GM23338 (cell line): ENCODE data around the gene DENND4B. TPM values are rescaled to one million over a fixed set of nuclear protein-coding genes. Genes with fewer than 3 reads are reported as not detected.

ENCODE experiments used
- ATAC-seq: fragments of 200-7000 bp; cut with Tn5 transposase; 3 replicates; pipeline ENCODE4 v1.9.1; 2020
- DNase-seq: peaks from one replicate; pipeline ENCODE4 v3.0.0-alpha.2; 2015; ENCODE audit warnings: low spot score
- H2AFZ ChIP-seq: fragments of 200-600 bp; sonication (generic); 2 replicates; pipeline ENCODE4 v1.8.0; 2016; ENCODE audit warnings: antibody characterized with exemption, mild to moderate bottlenecking, moderate library complexity
- H3F3A ChIP-seq: fragments of 200-600 bp; sonication (generic); replicated peaks from 2 replicates; pipeline ENCODE4 v1.8.0; 2017; ENCODE audit warnings: antibody characterized with exemption, mixed run types, low read depth
- H3K27ac ChIP-seq: fragments of 200-600 bp; sonication (generic); 2 replicates; pipeline ENCODE4 v1.6.1; 2016; ENCODE audit warnings: low read depth
- H3K27me3 ChIP-seq: fragments of 200-600 bp; sonication (generic); 2 replicates; pipeline ENCODE4 v1.8.0; 2016; ENCODE audit warnings: mild to moderate bottlenecking, mixed run types, moderate library complexity; ENCODE audit not compliant: insufficient read depth
- H3K36me3 ChIP-seq: fragments of 200-600 bp; sonication (generic); 2 replicates; pipeline ENCODE4 v1.8.0; 2016; ENCODE audit warnings: mild to moderate bottlenecking; ENCODE audit not compliant: insufficient read depth
- H3K4me1 ChIP-seq: fragments of 200-600 bp; sonication (generic); 2 replicates; pipeline ENCODE4 v1.8.0; 2016; ENCODE audit warnings: mild to moderate bottlenecking, moderate library complexity; ENCODE audit not compliant: insufficient read depth
- H3K4me2 ChIP-seq: fragments of 200-600 bp; sonication (generic); 2 replicates; pipeline ENCODE4 v1.7.1; 2017; ENCODE audit warnings: mixed run types
- H3K4me3 ChIP-seq: fragments of 200-600 bp; sonication (generic); 2 replicates; pipeline ENCODE4 v1.6.1; 2016; ENCODE audit warnings: mixed run types
- H3K79me2 ChIP-seq: fragments of 200-600 bp; sonication (generic); replicated peaks from 2 replicates; pipeline ENCODE4 v1.8.0; 2017; ENCODE audit warnings: mild to moderate bottlenecking; ENCODE audit not compliant: insufficient read depth
- H3K9me2 ChIP-seq: fragments of 200-600 bp; sonication (generic); 2 replicates; pipeline ENCODE4 v1.8.0; 2017; ENCODE audit not compliant: insufficient read depth
- H4K20me1 ChIP-seq: fragments of 200-600 bp; sonication (generic); replicated peaks from 2 replicates; pipeline ENCODE4 v1.8.0; 2017; ENCODE audit warnings: mild to moderate bottlenecking; ENCODE audit not compliant: insufficient read depth
- H3K27ac Mint-ChIP-seq: 2 replicates; pipeline ENCODE4 v1.8.0; 2020; ENCODE audit warnings: inconsistent platforms, mild to moderate bottlenecking, moderate library complexity, mixed read lengths
- H3K27me3 Mint-ChIP-seq: 3 replicates; pipeline ENCODE4 v1.8.0; 2022; ENCODE audit warnings: low read depth, mild to moderate bottlenecking, moderate library complexity, mixed read lengths, inconsistent platforms; ENCODE audit not compliant: insufficient read depth, poor library complexity
- H3K36me3 Mint-ChIP-seq: 3 replicates; pipeline ENCODE4 v1.8.0; 2021; ENCODE audit warnings: low read depth, mild to moderate bottlenecking, inconsistent platforms, moderate library complexity, mixed read lengths
- H3K4me1 Mint-ChIP-seq: 3 replicates; pipeline ENCODE4 v1.8.0; 2020; ENCODE audit warnings: mild to moderate bottlenecking, inconsistent platforms, mixed read lengths
- H3K4me3 Mint-ChIP-seq: 3 replicates; pipeline ENCODE4 v1.8.0; 2021; ENCODE audit warnings: moderate library complexity, mild to moderate bottlenecking, inconsistent platforms, mixed read lengths
- H3K9me3 Mint-ChIP-seq: 3 replicates; pipeline ENCODE4 v1.8.0; 2020; ENCODE audit warnings: moderate library complexity, mild to moderate bottlenecking, inconsistent platforms, mixed read lengths
- CREB1 ChIP-seq: fragments of 250-450 bp; sonication (Bioruptor Pico); IDR thresholded peaks from 2 replicates; pipeline ENCODE4 v1.5.0; 2020; ENCODE audit warnings: low read depth, mild to moderate bottlenecking, moderate library complexity
- EZH2phosphoT487 ChIP-seq: fragments of 200-600 bp; sonication (generic); IDR thresholded peaks from one replicate; pipeline ENCODE4 v1.8.1; 2018; ENCODE audit warnings: antibody characterized with exemption; ENCODE audit not compliant: unreplicated experiment
- JUNB ChIP-seq: IDR thresholded peaks from one replicate; pipeline ENCODE4 v1.6.1; 2016; ENCODE audit warnings: antibody characterized with exemption; ENCODE audit not compliant: unreplicated experiment
- NANOG ChIP-seq: IDR thresholded peaks from 2 replicates; pipeline ENCODE4 v1.6.1; 2016; ENCODE audit warnings: antibody characterized with exemption, borderline replicate concordance
- POLR2AphosphoS5 ChIP-seq: IDR thresholded peaks from 2 replicates; pipeline ENCODE4 v1.6.1; 2016; ENCODE audit warnings: antibody characterized with exemption, low read depth
- STAT1 ChIP-seq: IDR thresholded peaks from one replicate; pipeline ENCODE4 v1.6.1; 2016; ENCODE audit warnings: antibody characterized with exemption; ENCODE audit not compliant: unreplicated experiment
- ZNF331 ChIP-seq: fragments of 250-450 bp; sonication (Bioruptor Pico); IDR thresholded peaks from 2 replicates; pipeline ENCODE4 v1.5.0; 2020; ENCODE audit warnings: low read depth, mild to moderate bottlenecking, moderate library complexity
- polyA plus RNA-seq: library from polyadenylated mRNA; unstranded; fragments of >200 nt; fragmentation: Nextera tagmentation; extraction: Ambion mirVana; gene quantifications from 2 replicates; pipeline ENCODE4 v1.2.1, GENCODE V29; 2016
- total RNA-seq: library from RNA; depleted of rRNA; stranded (reverse); fragments of >200 nt; shearing (Covaris generic); gene quantifications from 2 replicates; pipeline ENCODE4 v1.2.3, GENCODE V29; 2014
- TF ChIP-seq, protein P1 (sequence below): IDR thresholded peaks from one replicate; pipeline ENCODE4 v1.6.1; 2018; ENCODE audit warnings: antibody characterized with exemption; ENCODE audit not compliant: unreplicated experiment

Gene DENND4B
- total and polyA plus RNA-seq, 2 experiments from 2014 or later, result 29.4 to 57.0 TPM

DNA sequence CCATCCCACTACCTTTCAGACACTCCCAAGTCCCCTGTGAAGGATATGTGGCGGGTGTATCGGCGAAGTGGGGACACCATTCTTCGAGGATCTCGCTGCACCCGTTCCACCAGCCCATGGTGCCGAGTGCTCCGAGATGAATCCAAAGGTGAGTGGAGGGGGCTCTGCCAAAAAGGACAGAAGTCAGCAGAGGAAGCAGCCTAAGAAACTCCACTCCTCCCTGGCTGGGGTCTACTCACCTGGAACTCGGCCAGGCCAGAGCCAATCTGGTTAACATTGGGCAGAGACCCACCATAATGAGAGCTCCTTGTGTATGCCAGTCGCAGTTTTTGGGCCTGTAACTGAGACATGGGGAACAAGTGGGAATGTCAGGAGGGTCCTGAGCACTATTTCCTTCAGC is 8.3 kb upstream of the DENND4B start:
- Histone ChIP-seq H3K4me1 (peaks cover 11% of the 10 kb centered on the region), H3K4me3 (no peak overlapping the region), H3K36me3 (peaks cover 7% of the 10 kb centered on the region; the same call in 1 of the 2 replicates), H4K20me1 (peaks cover 34% of the 10 kb centered on the region), H3K27me3 (no peaks in the 10 kb centered on the region), H3F3A (peaks cover 14% of the 10 kb centered on the region), H3K27ac (no peak overlapping the region), H3K79me2 (peaks cover 50% of the 10 kb centered on the region), H2AFZ (no peak overlapping the region), H3K9me2 (no peaks in the 10 kb centered on the region), H3K4me2 (no peak overlapping the region)
- TF ChIP-seq JUNB (no peak), NANOG (no peak), ZNF331 (CRISPR knock-in tag) (no peak)
- peaks cover 26% of the 10 kb centered on the region for H3K4me1 Mint-ChIP-seq
- no peak overlapping the region for H3K4me3 Mint-ChIP-seq
- peaks cover 3% of the 10 kb centered on the region; the same call in 2 of the 3 replicates for H3K9me3 Mint-ChIP-seq
- DNase-seq, result no peak
- no peak overlapping the region for H3K27ac Mint-ChIP-seq
- peaks cover 24% of the 10 kb centered on the region for H3K27me3 Mint-ChIP-seq
- H3K36me3 Mint-ChIP-seq, result peaks cover 41% of the 10 kb centered on the region
- no peak for ATAC-seq

DNA sequence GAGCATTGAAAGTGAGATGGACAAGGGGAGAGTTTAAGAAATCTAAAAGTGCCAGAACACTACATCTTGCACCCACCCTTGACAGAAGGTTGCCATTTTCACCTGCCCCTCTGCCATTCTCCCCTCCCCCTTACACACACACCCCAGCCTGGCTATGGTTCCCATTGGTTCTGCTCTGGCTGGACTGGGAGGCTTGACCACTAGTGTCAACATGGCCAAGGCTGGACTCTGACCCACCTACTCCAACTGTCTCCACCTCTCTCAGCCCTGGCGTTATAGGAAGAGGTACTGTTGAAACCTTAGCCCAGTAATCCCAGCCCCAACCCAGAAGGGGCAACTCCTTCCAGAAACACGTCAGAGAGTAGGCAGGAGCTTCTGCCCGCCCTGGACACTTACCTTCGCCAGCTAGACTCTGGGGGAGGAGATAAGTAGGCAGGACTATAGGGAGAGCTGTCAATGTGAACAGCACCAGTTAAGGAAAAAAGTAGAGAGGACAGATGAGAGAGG is 7.4 kb upstream of the DENND4B start:
- no peak for ATAC-seq
- H3K36me3 ChIP-seq, result peaks cover 14% of the 10 kb centered on the region; the same call in 1 of the 2 replicates
- Mint-ChIP-seq H3K9me3 (peaks cover 3% of the 10 kb centered on the region; the same call in 2 of the 3 replicates), H3K4me1 (peaks cover 18% of the 10 kb centered on the region), H3K36me3 (peaks cover 39% of the 10 kb centered on the region), H3K4me3 (no peak overlapping the region), H3K27ac (peak overlapping the region; percentile 22; the same call in 1 of the 2 replicates), H3K27me3 (peaks cover 24% of the 10 kb centered on the region)
- no peak overlapping the region for H3K4me3 ChIP-seq
- peaks cover 8% of the 10 kb centered on the region for H3F3A ChIP-seq
- no peaks in the 10 kb centered on the region for H3K9me2 ChIP-seq
- no peak for DNase-seq
- TF ChIP-seq EZH2phosphoT487 (no peak), CREB1 (CRISPR knock-in tag) (no peak), NANOG (no peak)
- no peaks in the 10 kb centered on the region for H3K27me3 ChIP-seq
- peaks cover 11% of the 10 kb centered on the region for H3K4me1 ChIP-seq
- H4K20me1 ChIP-seq, result peaks cover 34% of the 10 kb centered on the region
- no peak overlapping the region for H3K27ac ChIP-seq
- no peak overlapping the region for H2AFZ ChIP-seq
- H3K79me2 ChIP-seq, result peaks cover 50% of the 10 kb centered on the region
- no peak overlapping the region for H3K4me2 ChIP-seq

DNA sequence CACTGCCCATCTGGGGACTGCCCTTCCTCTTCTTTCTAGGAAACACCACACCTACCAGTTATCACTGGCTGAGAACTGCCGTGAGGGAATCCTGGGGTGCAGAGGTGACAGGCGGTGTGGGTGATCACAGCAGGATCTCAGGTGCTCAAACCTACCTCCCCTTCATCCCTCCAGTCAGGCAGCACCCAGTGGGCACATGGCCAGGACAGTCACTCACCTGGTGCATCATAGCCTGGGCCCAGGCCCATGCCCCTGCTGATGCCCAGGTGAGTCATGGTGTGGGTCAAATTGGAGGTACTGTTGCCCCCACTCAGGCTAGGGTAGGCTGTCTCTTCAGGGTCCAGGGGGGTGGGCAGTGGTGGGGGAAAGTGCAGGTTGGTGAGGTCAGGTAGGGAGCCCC is 5.3 kb upstream of the DENND4B start:
- Histone ChIP-seq H2AFZ (no peak overlapping the region), H3K27me3 (no peaks in the 10 kb centered on the region), H3K4me2 (no peak overlapping the region), H3F3A (peaks cover 3% of the 10 kb centered on the region; the same call in 1 of the 2 replicates), H3K4me3 (no peak overlapping the region), H4K20me1 (peaks cover 29% of the 10 kb centered on the region), H3K36me3 (peaks cover 14% of the 10 kb centered on the region; the same call in 1 of the 2 replicates), H3K27ac (no peak overlapping the region), H3K9me2 (no peaks in the 10 kb centered on the region), H3K4me1 (peaks cover 7% of the 10 kb centered on the region), H3K79me2 (peaks cover 39% of the 10 kb centered on the region)
- H3K27ac Mint-ChIP-seq, result no peak overlapping the region
- no peak for ATAC-seq
- H3K4me3 Mint-ChIP-seq, result no peak overlapping the region
- H3K36me3 Mint-ChIP-seq, result peaks cover 50% of the 10 kb centered on the region
- H3K27me3 Mint-ChIP-seq, result peaks cover 14% of the 10 kb centered on the region
- H3K9me3 Mint-ChIP-seq, result no peaks in the 10 kb centered on the region
- DNase-seq, result no peak
- peaks cover 16% of the 10 kb centered on the region for H3K4me1 Mint-ChIP-seq
- TF ChIP-seq JUNB (no peak), ZNF331 (CRISPR knock-in tag) (no peak), NANOG (no peak), EZH2phosphoT487 (no peak), STAT1 (no peak), POLR2AphosphoS5 (no peak)
- TF ChIP-seq, protein P1, sequence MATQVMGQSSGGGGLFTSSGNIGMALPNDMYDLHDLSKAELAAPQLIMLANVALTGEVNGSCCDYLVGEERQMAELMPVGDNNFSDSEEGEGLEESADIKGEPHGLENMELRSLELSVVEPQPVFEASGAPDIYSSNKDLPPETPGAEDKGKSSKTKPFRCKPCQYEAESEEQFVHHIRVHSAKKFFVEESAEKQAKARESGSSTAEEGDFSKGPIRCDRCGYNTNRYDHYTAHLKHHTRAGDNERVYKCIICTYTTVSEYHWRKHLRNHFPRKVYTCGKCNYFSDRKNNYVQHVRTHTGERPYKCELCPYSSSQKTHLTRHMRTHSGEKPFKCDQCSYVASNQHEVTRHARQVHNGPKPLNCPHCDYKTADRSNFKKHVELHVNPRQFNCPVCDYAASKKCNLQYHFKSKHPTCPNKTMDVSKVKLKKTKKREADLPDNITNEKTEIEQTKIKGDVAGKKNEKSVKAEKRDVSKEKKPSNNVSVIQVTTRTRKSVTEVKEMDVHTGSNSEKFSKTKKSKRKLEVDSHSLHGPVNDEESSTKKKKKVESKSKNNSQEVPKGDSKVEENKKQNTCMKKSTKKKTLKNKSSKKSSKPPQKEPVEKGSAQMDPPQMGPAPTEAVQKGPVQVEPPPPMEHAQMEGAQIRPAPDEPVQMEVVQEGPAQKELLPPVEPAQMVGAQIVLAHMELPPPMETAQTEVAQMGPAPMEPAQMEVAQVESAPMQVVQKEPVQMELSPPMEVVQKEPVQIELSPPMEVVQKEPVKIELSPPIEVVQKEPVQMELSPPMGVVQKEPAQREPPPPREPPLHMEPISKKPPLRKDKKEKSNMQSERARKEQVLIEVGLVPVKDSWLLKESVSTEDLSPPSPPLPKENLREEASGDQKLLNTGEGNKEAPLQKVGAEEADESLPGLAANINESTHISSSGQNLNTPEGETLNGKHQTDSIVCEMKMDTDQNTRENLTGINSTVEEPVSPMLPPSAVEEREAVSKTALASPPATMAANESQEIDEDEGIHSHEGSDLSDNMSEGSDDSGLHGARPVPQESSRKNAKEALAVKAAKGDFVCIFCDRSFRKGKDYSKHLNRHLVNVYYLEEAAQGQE, result no peak
